Dedifferentiated amniotic fluid mesenchymal stem cell (primary cell): Measurements from ENCODE around the gene LASP1.

ENCODE experiments used
- DNase-seq: peaks from one replicate; pipeline ENCODE4 v3.0.0-alpha.2; 2016; ENCODE audit errors: extremely low spot score

Gene LASP1

DNA sequence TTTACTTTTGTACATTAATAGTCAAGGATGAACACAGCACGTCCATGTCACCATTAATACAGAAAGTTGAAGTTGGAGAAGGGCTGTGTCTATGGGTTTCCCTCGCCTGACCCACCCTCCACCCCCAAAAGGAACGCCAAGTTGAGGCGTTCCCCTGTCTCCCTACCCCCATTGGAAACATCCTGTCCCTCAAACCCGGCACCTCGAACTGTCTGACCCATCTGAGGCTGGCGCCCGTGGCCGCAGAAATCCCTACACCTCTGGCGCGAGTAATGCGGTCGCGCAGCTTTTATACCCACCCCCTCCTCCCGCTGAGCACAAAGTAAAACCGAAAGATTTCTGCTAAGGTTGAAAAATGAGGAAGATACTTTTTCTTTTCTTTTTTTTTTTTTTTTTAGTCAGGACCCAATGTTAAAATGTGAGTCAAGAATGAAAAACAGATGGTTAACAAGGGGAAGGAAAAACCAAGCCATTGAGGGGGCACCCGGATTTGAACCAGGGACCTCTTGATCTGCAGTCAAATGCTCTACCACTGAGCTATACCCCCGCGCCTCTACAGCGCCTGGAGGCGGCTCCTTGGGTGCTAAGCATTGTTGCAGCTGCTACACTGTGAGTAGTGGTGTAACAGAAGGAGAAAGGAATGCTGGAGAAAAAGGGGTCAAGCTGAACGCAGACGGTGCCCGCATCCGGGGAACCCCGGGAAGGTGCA, 887 bp upstream of the LASP1 start:
- peak; percentile 87 for DNase-seq

DNA sequence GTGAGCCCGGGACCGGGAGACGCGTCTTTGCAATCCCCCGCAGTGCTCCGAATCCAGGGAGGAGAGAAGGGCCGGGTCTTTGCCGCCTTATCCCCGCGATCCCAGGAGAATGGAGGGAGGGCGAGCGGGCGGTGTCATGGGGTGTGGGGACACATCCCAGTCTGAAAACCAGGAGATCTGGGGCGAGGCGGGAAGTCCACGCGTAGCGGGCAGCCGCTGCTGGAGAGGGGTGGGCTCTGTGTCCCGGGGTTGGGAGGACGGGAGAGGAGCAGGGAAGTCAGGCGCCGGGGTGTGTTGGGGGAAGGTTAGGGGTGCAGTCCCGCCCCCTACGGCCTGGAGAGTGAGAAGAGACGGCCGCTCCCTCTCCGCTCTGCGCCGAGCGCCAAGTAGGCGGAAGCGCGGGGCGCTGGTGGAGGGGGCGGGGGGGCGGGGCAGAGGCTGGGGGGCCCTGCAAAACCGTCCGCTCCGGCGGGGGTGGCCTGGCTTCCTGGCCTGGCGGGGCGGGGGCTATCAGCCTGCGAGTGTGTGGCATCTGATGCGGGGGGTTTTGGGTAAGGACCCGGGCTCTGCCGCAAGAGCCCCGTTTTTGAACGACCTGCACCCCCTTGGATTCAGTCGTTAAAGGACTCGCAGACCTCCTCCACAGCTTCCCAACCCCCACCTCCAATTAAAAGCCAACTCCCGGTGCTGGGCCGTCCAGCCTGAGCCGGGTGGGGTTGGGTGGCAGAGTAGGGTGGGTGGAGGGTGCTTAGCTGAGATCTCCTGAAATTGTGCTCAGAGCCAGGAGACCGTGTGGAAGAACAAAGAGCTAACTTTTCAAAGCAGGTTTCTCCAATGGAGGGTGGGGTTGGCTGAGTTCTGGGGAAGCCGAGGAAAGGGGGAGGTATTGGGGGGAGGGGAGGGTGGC, 654 bp downstream of the LASP1 start:
- DNase-seq, result no peak

- peak; percentile 39 for DNase-seq
These were observed 1.6 kb downstream of the LASP1 start for GRCh38 chr17:38871247-38872015.

DNA sequence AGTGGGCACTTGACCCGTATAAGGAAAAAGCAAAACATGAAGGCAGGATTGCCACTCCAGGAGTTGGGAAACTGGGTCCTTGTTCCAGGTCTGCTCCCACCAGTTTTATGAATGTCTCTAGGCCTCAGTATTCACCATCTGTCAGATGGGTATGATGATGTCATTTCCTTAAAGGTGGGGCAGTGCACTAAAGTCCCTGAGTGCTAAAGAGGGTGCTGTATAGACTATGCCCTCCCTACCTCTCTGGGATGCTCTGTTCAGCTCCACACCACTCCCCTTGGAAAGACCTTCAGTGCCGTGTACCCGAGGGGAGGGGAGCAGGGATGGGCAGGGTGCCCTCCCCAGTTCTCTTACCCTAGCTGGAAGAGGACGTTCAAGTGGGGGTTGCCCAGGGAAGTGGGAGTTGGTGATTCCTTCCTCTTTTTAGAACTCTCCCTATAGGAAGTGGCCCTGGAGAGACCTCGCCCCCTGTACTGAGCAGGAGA, 2.2 kb downstream of the LASP1 start:
- no peak for DNase-seq

DNA sequence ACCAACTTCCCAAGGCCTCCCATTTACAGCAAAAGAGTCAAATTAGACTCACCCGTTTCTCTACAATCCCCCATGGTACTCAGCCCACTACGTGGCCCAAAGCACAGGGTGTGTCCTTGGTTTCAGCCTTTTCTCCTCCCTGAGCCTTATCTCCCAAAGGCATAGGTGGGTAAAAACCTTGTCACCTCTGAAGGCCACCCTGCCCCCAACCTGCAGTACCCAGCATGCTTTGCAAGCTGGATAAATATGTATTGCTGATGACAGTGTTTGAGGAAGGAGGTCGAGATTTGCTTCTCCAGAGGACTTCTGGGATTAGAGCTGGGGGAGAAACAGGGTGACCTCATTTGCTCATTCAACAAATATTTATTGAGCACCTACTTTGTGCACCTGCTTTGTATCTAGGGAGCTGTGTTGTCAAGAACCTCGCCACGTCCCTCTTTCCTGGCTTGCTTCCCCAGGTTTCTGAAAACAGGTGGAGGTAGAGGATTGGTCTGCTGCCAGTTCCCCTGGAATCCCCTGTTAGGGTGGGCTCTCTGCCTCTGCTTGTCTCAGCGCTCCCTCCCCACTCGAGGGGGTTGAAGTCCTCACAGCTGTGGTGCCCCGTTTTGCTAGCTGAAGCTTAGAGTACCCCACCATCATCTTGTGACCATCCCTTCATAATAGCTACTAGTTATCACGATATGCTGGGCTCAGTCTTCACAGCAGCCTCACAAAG, 3.0 kb downstream of the LASP1 start:
- DNase-seq, result no peak

- DNase-seq, result no peak
These were observed 4.0 kb downstream of the LASP1 start for GRCh38 chr17:38873640-38874380.

- DNase-seq, result peak; percentile 50
These were observed 4.9 kb downstream of the LASP1 start for GRCh38 chr17:38874505-38875400.

DNA sequence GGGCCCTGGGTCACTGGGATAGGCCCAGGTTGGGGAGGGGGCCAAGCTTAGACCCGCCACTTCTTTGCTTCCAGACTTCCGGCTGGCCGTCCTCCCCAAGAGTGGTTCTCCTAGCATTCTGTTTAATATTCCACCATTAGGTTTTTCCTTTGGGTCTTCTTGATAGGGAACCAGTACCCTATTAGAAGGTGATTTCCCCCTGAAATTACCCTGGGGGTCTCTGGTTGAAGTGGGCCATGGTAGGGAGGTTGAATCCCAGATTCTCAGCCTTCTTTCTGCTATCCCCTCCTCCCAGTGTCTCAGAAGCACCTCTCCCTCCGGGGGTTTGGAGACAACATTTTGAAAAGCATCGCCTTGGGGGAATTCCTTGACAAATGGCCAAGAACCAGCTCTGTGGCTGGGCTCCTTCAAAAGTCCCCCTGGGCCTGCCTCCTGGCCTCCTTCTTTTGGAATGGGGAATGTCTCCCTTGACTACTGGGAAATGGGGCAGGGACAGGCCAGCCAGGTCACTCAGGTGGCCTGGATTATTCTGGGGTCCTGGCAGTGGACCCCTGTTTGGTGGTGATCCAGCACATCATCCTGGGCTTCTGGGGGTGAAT, 5.7 kb downstream of the LASP1 start:
- DNase-seq, result no peak

DNA sequence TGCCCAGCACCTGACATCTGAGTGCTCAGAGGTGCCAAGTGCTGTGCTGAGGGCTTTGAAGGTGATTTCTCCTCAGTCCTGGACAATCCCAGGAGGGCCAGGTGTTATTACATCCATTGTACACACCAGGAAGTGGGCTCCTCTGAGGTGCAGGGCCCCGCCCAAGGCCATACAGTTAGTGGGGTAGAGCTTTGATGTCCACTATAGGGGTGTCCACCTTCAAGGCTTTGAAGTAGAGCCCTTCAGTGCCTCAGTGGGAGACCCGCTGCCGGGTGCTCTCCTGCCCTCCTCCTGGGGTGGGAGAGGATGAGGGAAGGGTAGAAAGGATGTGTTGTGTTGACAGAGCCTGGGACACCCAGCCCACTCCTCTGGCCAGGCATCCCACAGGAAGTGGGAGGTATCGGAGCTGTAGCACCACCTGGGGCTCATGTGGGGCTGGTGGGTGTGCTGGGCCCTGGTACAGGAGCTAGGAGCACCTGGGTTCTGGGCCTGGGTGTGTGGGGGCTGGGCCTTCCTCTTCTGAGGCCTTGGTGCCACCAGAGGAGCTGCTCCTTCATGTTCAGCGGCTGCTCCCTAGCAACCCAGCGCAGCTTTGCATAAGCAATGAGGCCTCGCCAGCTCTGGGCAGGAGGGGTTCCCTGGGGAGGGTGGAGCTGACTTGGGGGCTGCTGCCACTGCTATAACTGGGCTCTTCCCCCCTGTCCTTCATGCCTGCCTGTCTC, 7.4 kb downstream of the LASP1 start:
- no peak for DNase-seq

GRCh38 chr17:38879878-38880665, 10.2 kb downstream of the LASP1 start:
- DNase-seq, result peak; percentile 88

GRCh38 chr17:38881600-38882191, 11.8 kb downstream of the LASP1 start:
- DNase-seq, result peak; percentile 53

DNA sequence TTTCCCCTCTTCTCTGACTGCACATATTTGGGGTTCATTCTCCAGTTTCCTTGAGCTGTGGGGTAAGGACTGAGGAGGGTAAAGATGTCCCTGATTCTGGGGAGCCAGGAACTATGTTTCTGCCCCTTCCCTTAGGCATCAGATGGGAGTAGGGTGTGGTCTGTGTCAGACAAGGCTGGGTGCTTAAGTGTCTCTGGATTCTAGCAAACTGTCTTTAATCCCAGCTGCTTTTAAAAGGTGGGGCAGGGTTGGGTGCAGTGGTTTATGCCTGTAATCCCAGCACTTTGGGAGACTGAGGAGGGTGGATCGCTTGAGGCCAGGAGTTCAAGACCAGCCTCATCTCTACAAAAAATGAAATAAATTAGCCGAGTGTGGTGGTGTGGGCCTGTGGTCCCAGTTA, 13.0 kb downstream of the LASP1 start:
- no peak for DNase-seq

- DNase-seq, result no peak
These were observed 14.0 kb downstream of the LASP1 start for GRCh38 chr17:38883592-38884526.

GRCh38 chr17:38885044-38885727, 15.3 kb downstream of the LASP1 start:
- DNase-seq, result no peak

DNA sequence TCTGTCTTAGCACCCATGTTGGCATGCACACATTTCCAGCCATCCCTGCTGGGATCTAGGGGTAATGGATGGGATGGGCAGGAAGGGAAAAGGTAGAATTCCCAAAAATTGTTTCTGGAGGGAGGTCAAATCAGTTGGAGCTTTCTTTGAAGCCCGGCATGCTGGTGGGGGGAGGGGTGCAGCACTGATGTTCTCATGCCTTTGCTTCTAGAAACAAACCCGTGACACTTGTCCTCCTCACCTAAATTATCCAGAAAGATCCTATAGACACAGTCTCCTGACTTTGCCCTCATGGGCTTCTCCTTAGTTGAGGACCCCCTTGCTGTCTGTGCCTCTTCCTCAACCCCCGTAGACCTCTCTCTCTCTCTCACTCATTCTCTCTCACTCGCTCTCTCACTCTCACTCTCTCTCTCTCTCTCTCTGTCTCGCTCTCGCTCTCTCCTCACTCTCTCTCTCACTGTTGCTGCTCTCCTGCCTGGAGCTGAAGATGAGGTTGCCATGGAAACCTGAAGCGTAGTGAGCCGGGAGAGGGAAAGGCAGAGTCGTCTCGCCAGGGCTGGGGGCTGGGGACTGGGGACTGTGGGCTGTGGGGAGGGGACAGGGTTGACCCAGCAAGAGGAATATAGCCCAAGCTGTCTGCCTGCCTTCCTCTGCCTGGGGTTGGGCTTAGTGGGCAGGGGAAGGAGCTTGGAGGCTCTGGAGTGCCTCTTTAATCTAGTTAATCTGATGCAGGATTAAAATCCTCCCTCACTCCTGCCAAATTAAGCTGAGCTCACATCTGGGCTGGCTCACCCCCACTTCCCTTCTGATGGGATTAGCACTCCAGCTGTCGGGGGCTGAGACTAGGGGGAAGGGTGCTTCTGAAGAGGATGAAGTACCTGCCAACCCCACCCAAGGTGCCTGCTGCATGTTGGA, 16.1 kb downstream of the LASP1 start:
- no peak for DNase-seq
